OCI-LY3 (cell line): ENCODE data around the gene LMO2.

ENCODE experiments used
- CTCF ChIP-seq: fragments of 200-600, 300-600 bp; sonication (generic); IDR thresholded peaks from 2 replicates; pipeline ENCODE4 v1.5.1; 2014; ENCODE audit warnings: antibody characterized with exemption, low read length, low read depth
- EZH2phosphoT487 ChIP-seq: fragments of 200-600 bp; shearing (Covaris generic); IDR thresholded peaks from 2 replicates; pipeline ENCODE4 v1.6.1; 2018; ENCODE audit warnings: antibody characterized with exemption, mixed run types, low read depth

GRCh38 chr11:33884035-33884434, 7.8 kb downstream of the LMO2 start:
- TF ChIP-seq CTCF (no peak), EZH2phosphoT487 (no peak)
